HepG2 (cell line): ENCODE results near the gene UNC13D.

Experiments used
- CBX2 ChIP-seq, 2 experiments: fragments of 200-600 bp in 1 of 2; sonication (generic); formaldehyde crosslinking in 1 of 2; IDR thresholded peaks; 2 replicates each; pipeline versions ENCODE4 v1.7.0 to v1.8.1; 2018 to 2022; ENCODE audit warnings: low read depth in 2 of 2, low read length in 1 of 2, mild to moderate bottlenecking in 1 of 2, missing genetic modification reagents in 1 of 2
- PRPF4 ChIP-seq: fragments of 200-400 bp; formaldehyde crosslinking; IDR thresholded peaks from 2 replicates; pipeline ENCODE4 v1.6.1; 2016; ENCODE audit warnings: low read length, low read depth; ENCODE audit not compliant: poor library complexity, severe bottlenecking
- RELA ChIP-seq: sonication (generic); formaldehyde crosslinking; IDR thresholded peaks from 2 replicates; pipeline ENCODE4 v1.4.0; 2020; ENCODE audit warnings: missing genetic modification reagents

GRCh38 chr17:75779987-75780889 lies 64.0 kb downstream of the UNC13D start:
- TF ChIP-seq CBX2 (IDR thresholded peaks at IDR 0.05; ENCODE audit: low read depth, low read length) (no peak), CBX2 (CRISPR knock-in tag; IDR thresholded peaks at IDR 0.05; ENCODE audit: low read depth) (no peak), RELA (CRISPR knock-in tag) (no peak), PRPF4 (no peak)
